EH (cell line): ENCODE measurements around the gene ARHGAP6.
"Not testable (repeated sequence)": the region's sequence is repeated elsewhere in the genome, so short reads cannot be mapped to it uniquely, and the experiment has no call there.

Experiments
- DNase-seq: peaks from one replicate; pipeline ENCODE4 v3.0.0-alpha.2; 2015; ENCODE audit warnings: low read depth

ARHGAP6 gene

GRCh38 chrX:11525685-11526084 is 140.0 kb downstream of the ARHGAP6 start:
- DNase-seq = no peak

GRCh38 chrX:11519234-11519633 is 146.5 kb downstream of the ARHGAP6 start:
- DNase-seq = not testable (repeated sequence)

- DNase-seq = peak; percentile 54
These were observed 155.9 kb downstream of the ARHGAP6 start for GRCh38 chrX:11509786-11510185.

DNA sequence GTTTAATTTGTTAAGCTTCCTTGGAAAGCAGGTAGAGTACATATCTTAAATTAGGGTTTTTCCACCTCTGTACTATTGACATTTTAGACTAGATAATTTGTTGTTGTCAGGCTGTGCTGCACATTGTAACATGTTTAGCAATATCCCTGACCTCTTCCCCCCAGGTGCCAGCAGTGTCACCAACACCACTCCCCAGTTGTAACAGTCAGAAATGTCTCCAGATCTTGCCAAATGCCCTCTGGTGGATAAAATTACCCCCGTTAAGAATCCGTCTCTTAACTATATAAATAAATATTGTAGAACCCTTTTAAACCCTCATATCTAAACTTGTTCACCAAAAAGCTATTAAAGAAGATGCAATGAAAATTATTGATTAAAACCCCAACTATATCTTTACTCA is 161.5 kb downstream of the ARHGAP6 start:
- no peak for DNase-seq

DNA sequence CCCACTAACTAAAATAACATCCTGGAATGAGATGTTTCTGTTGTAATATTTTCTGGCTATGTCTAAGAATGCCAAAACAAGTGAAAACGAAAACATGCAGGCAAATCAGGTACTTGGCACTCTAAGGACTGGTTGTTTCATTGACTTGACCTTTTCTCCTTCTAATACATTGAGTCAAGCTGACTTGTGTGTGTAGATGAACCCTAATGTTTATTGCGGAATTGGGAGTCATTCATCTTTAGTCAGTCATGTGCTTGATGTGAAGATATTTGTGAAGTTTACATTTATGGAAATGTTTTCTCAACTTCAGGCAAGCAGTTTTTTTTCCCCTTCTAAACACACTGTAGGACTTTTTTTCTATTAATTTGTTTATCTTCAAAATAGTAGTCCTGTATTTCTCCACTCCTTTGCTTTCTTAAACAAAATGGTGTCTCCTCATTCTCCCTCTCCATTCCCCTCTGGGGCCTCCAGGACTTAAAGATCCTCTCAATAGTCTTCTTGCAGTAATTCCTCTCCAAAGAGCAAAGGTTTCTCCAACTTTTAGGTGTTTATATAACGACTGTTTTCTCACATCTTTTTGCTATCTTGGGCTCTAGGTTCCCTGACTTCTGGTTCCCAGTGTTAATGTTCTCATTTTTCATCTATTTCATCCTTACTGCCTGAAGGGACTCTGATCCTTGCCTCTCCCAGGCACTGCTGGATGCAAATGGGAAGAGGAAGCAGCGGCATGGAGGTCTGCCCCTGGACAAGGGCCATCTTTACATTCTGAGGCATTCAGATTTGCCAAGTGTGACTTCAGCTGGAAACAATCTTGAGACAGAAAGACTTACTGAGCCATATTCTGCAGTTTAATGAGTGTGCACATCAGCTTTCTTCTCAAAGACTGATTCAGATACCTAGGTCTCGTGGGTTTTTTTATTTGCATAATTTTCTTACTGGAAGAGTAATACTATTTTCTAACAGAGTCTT is 166.4 kb downstream of the ARHGAP6 start:
- peak; percentile 88 for DNase-seq

GRCh38 chrX:11491375-11491774 is 174.3 kb downstream of the ARHGAP6 start:
- DNase-seq = not testable (repeated sequence)

GRCh38 chrX:11484290-11484689 is 181.4 kb downstream of the ARHGAP6 start:
- no peak for DNase-seq

DNA sequence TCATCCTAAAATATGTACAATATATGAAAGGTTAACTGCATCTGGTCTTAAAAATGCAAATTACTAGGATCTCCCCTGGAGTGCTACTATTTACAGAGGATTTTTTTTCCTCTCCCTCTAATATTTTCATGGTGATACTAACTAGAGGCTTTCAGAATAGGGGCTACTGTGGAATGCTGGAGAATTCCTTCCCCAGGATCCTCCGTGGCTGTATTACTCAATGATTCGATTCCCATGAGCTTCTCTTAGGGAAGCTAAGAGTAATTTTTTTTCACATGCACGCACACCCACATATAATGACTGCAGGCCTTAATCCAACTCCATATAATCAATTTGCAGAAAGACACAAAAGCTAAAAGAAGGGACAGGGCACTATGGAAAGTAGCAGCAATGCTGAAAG is 184.7 kb downstream of the ARHGAP6 start:
- peak; percentile 65 for DNase-seq

- peak; percentile 52 for DNase-seq
These were observed 185.1 kb downstream of the ARHGAP6 start for GRCh38 chrX:11480626-11481025.

- no peak for DNase-seq
These were observed 186.8 kb downstream of the ARHGAP6 start for GRCh38 chrX:11478911-11479310.

GRCh38 chrX:11478026-11478425 is 187.7 kb downstream of the ARHGAP6 start:
- DNase-seq = peak; percentile 17

DNA sequence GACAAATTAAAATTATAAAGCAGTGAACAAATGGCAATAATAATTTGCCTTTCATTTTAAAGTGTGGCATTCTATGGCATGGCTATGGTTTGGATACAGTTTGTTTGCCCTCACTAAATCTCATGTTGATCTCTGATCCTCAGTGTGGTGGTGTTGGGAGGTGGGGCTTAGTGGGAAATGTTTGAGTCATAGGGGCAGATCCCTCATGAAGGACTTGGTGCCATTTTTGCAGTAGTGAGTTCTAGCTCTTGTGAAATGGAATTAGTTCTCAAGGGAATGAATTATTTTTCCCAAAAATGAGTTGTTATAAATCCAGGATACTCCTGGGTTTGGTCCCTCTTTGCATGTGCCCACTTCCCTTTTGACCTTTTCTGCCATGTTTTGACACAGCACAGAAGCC is 191.1 kb downstream of the ARHGAP6 start:
- DNase-seq = no peak

GRCh38 chrX:11474021-11474420 is 191.7 kb downstream of the ARHGAP6 start:
- DNase-seq = no peak

DNA sequence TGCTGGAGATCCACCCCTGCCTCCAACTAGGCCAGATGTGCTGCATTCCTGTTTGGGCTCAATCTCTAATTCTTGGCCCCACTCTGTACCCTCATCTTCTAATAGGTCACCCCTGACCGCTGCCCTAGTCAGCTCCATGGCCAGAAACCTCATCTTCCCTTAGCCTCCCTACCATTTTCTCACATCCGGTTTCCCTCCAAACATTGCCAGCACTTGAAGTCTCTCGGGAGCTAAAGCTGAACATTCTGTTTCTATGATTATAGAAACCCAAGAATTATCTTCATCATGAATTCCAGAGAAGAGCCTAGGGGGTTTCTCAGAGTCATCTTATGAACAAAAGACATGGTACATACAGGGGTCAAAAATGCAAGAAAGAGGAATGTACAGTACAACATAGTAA is 192.8 kb downstream of the ARHGAP6 start:
- DNase-seq = no peak

DNA sequence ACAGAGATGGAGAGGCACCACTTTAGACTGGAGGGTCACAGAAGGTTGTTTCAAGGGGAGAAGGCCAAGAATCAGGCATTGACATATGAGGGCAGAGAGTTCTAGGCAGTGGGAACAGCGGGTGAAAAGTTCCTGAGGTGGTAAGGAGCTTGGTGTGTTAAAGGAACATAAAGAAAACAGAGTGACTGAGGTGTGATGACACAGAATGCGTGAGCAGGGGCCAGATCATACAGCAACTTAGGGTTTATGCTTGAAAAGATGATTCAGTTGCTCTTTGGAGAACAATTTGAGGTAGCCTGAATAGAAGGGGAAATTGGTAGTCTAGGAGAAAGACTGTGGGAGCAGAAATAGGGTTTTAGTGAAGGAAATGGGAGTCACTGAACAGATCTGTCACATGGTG is 193.3 kb downstream of the ARHGAP6 start:
- DNase-seq = no peak

DNA sequence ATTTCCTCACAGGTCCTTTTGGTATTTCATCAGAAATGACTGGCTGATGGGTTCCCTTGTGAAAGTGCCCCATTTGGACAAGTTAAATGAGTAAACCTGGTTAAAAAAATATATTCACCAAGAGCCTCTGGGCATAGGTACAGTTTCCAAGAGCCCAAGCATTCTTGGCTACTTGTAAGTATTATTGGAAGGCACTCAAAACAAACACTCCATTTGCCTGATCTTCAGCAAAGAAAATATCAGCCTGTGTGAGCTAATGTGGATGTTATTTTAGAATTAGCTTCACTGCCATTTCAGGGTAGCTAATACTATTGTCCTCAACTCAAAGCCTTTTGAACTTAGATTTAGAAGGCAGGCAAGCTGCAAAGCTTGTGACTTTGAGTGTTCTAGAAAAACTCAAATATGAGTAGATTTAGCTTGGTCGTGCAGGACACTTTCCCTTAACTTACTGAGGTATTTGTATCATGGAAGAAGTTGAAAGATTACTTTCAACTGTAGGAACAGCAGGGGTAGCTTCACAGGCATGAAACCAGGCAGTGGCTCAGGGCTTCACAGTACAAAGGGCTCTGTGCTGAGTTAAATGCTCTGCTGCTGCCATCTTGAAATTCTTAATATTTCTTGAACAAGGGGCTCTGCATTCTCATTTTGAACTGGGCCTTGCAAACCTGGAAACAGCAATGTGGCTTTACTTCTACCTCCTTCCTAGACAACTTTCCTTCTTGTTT is 195.3 kb downstream of the ARHGAP6 start:
- DNase-seq = peak; percentile 93

- DNase-seq = peak; percentile 46
These were observed 199.9 kb downstream of the ARHGAP6 start for GRCh38 chrX:11465648-11466411.

DNA sequence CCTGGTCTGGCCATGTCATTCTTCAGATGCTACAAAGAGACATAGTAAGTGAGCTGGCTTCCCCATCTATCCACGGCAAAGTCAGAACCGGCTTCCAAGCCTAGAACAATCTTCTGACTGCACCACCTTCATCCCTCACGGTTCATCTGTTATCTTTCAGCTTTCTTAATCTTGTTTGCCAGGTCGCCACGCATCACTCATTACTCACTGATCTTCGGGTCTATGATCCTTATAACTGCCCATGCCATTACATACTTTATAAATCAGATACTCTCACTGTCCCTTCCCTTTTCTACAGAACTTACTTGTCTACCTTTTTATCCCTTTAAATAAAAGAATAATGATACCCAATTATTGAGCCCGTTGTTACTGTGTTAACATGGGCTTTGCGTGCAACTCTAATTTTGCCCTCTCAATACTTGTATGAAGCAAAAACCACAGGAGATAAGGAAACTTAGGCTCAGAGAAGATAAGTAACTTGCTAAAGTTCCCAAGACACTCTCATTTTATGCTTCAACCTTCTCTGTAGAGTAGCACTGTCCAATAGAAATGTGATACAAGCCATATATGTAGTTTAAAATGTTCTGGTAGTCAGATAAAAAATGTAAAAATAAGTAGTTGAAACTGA is 200.8 kb downstream of the ARHGAP6 start:
- DNase-seq = no peak

GRCh38 chrX:11464380-11464779 is 201.3 kb downstream of the ARHGAP6 start:
- DNase-seq = no peak

DNA sequence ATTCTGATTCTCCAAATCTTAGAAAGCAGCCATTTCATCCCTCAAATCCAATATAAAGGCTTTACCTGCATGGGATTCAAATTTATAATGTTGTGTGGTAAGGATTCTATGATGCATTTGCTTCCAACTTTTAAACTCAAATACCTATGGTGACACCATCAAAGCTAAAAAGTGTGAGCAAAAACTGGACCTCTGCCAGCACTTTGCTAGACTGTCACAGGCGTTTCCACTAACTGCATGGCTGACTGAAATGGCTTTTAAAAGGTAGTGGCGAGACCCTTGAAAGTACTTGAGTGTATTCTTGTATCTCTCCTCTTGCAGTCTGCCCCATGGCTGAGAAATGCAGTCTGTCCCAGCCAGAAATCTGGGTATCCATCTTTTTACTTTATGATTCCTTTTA is 203.1 kb downstream of the ARHGAP6 start:
- DNase-seq = no peak

DNA sequence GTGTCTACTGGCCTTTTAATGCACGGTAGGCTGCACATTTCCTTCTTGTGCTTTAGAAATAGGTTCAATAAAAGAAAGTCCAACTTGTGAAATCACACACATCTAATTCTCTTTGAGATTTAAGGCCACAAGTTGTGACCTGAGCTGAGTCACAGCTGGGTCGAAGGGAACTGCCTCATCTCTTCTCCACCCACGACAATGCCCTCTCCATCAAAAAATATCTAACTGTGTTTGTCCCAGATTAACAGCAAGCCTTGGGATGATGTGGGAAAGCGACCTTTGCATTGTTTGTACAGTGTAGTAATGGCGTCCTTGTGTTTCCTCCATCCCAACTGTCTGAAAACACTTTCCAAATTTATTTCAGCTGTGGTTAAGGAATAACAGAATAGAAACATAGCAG is 203.6 kb downstream of the ARHGAP6 start:
- peak; percentile 54 for DNase-seq
